IPS DF 19.7 (cell line): ENCODE results near the gene DCLRE1C.
"Not testable (repeated sequence)": the region's sequence is repeated elsewhere in the genome, so short reads cannot be mapped to it uniquely, and the experiment has no call there.

Experiments used
- DNase-seq: peaks from one replicate; pipeline ENCODE4 v3.0.0-alpha.2; 2013; ENCODE audit warnings: low read depth, low spot score

The DCLRE1C gene

GRCh38 chr10:14945108-14945507 lies 8.8 kb downstream of the DCLRE1C start:
- DNase-seq = no peak

GRCh38 chr10:14942950-14943338 lies 11.0 kb downstream of the DCLRE1C start:
- DNase-seq = not testable (repeated sequence)

DNA sequence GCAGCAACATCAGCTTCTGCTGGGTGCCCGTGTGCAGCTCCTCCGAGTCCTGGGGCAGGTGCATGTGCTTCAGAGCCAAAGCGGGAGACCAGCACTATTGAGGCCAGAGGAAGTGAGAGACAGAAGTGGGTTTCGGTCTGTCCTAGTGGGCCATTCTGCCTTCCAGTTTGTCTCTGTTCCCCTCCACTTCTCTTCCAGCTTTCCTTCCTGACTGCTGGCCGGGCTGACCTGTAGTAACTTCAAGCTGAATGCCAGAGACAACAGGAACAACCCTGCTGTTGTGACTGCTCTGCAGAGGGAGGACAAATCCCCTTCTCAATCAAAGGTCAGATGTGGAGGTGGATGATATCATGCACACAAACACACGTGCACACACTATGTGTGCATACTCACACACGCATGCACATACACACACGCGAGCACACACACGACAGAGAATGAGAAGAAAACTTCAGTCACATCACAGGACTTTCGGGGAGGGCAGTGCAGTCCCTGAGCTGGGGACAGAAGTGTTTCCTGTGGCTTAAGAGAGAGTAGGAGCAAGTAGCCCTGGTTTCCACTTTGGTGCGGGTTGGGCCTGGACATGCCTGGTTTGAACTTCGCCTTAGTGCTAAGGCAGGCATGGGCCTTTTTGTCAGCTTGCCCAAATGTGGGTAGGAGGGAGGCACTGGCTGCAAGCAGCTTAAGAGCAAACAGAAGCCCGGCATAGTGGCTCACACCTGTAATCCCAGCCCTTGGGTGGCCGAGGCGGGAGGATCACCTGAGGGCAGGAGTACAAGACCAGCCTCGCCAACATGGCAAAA lies 11.5 kb downstream of the DCLRE1C start:
- DNase-seq = not testable (repeated sequence)

- DNase-seq = not testable (repeated sequence)
Observed at GRCh38 chr10:14938971-14939370, 14.9 kb downstream of the DCLRE1C start.

DNA sequence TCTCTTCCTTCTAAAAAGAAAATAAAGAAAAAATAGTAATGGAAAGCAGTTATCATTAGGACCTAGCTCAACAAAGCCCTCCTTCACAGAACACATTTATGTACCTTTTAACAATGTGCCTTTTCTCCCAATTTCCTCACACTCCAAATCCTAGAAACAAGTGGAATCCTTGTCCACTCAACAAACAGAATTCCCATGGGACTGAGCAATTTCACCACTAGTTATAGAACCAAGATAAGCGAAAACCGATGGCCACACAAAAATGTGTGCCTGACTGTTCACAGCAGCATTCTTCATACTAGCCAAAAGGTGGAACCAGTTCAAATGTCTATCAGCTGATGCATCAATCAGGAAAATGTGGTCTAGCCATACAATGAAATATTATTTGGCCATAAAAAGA lies 17.3 kb downstream of the DCLRE1C start:
- DNase-seq = no peak

GRCh38 chr10:14930610-14931009 lies 23.3 kb downstream of the DCLRE1C start:
- no peak for DNase-seq

DNA sequence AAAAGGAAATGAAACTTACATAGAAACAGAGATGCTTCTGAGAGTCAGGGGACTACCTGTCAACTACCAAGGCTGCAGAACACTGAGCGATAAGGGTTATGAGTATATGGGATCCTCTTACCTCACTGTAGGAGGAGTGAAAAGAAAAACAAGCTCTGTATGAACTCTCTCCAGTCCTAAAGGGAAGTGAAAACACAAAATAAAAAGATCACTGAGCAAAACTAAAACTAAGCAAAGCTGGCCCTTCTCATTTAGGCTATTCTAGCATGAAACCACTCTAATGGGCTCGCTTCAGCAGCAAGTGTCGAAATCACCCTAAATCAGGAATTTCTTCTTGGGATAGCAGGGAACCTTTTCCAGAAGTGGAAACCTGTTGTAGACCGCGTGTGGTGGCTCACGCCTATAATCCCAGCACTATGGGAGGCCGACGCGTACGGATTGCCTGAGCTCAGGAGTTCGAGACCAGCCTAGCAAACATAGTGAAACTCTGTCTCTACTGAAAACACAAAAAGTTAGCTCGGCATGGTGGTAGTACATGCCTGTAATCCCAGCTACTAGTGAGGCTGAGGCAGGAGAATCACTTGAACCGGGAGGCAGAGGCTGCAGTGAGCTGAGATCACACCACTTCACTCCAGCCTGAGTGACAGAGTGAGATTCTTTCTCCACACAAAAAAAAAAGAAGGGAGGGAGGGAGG lies 27.0 kb downstream of the DCLRE1C start:
- DNase-seq = no peak

GRCh38 chr10:14926061-14926470 lies 27.8 kb downstream of the DCLRE1C start:
- DNase-seq = no peak

DNA sequence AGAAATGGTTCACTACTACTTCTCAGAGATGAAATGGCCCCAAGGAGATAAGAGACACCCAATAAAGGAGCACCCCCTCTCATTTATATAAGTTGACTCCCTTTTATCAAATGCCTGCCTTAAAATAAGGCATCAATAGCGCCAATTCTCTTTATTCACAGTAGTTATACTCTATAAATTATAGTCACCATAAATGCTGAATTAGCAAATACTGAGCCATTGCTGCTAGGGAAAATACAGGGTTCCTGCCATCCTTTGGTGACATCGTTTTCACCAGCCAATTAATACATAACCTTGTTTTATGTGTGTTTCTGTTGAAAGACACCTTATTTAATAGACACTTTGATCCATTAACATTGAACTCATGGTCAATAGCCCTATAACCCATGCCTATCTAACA lies 28.6 kb downstream of the DCLRE1C start:
- no peak for DNase-seq

DNA sequence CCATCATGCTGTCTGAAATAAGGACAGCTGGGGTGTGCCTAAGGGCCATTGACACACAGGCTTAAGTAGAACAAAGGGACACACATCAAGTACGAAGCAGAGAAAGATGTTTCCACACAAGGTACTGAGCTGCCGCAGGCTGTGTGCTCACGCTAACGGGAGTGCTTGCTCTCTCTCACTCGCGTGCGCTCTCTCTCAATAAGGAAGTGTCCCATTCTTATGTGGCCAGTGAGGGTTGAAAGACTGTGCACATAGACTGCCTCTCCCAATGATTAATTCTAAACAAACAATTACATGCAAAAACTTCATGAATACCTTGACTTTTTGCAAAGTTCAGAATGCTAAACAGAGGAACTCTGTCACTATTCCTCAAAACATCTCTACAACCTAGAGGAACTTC lies 29.9 kb downstream of the DCLRE1C start:
- no peak for DNase-seq

- no peak for DNase-seq
Observed at GRCh38 chr10:14918964-14919363, 34.9 kb downstream of the DCLRE1C start.

- no peak for DNase-seq
Observed at GRCh38 chr10:14917827-14918226, 36.1 kb downstream of the DCLRE1C start.

GRCh38 chr10:14916600-14916999 lies 37.3 kb downstream of the DCLRE1C start:
- no peak for DNase-seq

- DNase-seq = no peak
Observed at GRCh38 chr10:14911801-14912200, 42.1 kb downstream of the DCLRE1C start.

DNA sequence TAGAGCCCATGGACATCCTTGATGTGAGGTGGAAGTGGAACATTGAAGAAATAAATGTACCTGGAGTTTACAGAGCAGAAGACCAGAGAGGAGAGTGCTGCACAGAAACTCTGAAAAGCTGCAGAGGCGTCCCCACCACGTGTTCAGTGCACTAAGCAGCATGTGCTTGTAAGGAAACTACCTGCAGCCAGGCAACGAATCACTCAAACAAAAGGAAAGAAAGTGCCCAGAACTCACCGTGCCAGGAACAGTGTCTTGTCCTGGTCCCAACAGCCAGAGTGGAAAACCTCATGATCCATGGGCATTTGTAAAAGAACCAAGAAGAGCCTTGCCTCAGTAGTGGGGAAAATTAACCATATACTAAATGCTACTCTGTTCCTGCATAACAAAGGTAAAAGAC lies 42.9 kb downstream of the DCLRE1C start:
- no peak for DNase-seq

DNA sequence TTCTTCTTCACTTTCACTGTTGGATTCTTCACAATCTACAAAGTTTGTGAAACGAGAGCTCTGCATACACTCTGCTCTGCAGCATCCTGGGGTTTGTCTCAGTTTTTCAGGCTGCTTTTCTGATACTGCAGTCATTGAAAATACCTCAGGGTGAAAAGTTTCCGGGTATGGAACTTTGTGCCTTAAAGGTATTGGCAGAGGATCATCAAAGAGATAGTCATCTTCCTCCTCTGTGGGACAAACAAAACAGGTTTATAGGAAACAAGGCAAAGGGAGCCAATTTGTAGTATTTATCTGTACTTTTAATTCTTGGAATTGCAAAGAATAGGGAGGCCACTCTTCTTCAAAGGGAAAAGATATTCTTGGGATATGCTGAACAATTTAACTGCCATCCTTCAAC lies 44.8 kb downstream of the DCLRE1C start:
- no peak for DNase-seq

DNA sequence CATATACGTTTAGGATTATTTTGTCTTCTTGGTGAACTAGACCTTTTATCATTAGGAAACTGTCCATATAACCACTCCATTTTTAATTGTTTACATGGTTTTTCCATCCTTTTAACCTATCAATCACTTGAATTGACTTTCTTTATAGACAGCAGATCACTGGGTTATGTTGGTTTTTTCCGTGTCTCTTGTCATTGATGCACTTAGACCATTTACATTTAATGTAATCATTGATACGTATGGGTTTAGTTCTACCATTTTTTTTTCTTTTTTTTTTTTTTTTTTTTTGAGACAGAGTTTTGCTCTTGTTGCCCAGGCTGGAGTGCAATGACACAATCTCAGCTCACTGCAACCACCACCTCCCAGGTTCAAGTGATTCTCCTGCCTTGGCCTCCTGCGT lies 46.3 kb downstream of the DCLRE1C start:
- DNase-seq = not testable (repeated sequence)

GRCh38 chr10:14906765-14907164 lies 47.1 kb downstream of the DCLRE1C start:
- no peak for DNase-seq

GRCh38 chr10:14905890-14906289 lies 48.0 kb downstream of the DCLRE1C start:
- no peak for DNase-seq

DNA sequence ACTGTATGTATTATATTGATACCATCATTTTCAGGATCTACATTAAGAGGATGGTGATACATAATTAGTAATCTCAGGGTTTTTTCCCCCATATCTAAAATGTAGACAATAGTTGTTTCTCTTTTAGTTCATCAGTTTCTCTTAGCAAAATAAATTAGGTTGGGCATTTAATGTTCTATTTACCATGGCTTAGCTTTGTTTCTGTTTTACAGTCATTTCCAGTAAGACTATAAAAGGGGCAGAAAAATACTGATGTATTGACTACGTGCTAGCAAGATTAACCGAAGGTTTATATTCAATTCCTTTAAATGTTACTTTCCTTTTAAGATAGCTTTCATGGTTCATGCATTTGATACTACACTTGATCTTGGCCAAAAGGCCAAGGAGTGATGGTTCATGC lies 49.0 kb downstream of the DCLRE1C start:
- no peak for DNase-seq

DNA sequence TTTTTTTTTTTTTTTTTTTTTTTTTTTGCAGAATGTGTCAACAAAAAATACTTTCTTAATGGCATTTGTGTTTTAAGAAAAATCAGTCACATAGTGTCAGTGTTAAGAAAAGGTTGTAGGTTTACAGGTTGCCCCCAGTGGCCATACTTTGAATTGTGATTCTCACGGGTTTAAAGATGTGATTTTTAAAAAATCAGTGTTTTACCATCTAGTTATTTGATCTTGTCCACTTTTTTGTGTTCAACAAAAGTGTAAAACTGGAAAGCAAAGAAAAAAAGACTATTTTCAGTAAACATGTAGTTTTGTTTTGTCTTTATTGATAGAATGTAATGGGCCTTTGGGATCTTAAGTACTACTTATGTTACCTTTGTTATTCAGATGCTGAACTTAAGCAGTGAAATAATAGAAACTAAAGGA lies 49.6 kb downstream of the DCLRE1C start:
- DNase-seq = no peak

GRCh38 chr10:14891151-14891550 lies 62.7 kb downstream of the DCLRE1C start:
- DNase-seq = no peak

DNA sequence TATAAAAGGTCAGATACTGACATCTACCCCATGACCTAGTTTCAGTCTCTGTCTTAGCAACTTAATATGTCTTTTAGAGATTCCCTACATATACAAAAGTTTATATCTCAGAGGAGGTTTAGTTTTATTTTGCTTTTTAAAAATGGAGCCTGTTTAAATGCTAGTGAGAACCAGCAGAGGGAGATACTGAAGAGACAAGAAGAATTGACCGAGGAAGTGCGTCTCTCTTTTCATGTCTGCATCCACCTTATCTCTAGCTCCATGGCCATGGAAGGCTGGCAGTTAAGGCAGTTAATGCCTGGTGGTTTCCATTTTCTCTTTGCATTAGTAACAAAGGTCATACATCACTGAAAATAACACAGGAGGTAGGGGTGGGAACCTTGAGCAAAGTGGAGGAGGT lies 64.6 kb downstream of the DCLRE1C start:
- no peak for DNase-seq
